ENCODE results near the gene ARHGEF12.

DNA sequence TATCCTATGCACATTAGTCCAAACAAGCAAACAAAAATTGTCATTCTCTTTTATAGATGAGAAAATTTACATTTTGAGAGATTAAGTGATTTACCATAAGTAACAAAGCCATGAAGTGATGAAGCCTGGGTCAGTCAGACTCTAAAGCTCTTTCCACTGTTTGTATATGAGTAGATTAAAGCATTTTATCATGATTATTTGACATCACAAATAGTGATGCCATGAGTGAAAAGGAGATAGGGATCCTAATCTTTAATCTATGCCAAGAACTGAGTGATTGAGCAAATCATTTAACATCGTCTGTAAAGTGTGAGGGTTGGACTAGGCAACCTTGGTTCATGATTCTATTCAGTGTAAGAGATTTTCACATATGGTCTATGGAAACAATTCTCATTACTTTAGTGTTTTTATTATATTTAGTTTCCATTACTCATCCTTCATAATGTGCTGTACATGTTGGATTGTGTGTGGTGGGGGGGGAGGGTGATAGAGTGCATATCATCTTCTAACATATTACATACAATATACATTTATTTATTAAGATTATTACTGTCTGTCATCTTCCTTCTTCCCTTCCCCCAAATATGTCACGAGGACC lies 50.7 kb downstream of the ARHGEF12 start:
- no peak for TF ChIP-seq POLR2A (IDR thresholded peaks at IDR 0.05)
- no peak for TF ChIP-seq CTCF (IDR thresholded peaks at IDR 0.05)
- no peak for TF ChIP-seq POLR2AphosphoS5 (IDR thresholded peaks at IDR 0.05)
- no peak for TF ChIP-seq EP300 (IDR thresholded peaks at IDR 0.05)
